Mesothelial cell of epicardium (in vitro differentiated cells): ENCODE measurements around the gene ALPK3. TPM values are rescaled to one million over a fixed set of nuclear protein-coding genes. Genes with fewer than 3 reads are reported as not detected.

Experiments used
- DNase-seq, 2 experiments: peaks; one replicate each; pipeline ENCODE4 v3.0.0; 2021; ENCODE audit warnings: low spot score in 2 of 2; ENCODE audit not compliant: unreplicated experiment in 2 of 2
- H3K27ac Mint-ChIP-seq: 2 replicates; pipeline ENCODE4 v1.8.0; 2021; ENCODE audit warnings: mixed read lengths
- H3K27me3 Mint-ChIP-seq: 2 replicates; pipeline ENCODE4 v1.8.0; 2021; ENCODE audit warnings: low read depth, mixed read lengths
- H3K36me3 Mint-ChIP-seq: 2 replicates; pipeline ENCODE4 v1.8.0; 2021; ENCODE audit warnings: mixed read lengths
- H3K4me1 Mint-ChIP-seq: 2 replicates; pipeline ENCODE4 v1.8.0; 2021; ENCODE audit warnings: mixed read lengths
- H3K4me3 Mint-ChIP-seq: 2 replicates; pipeline ENCODE4 v1.8.0; 2021; ENCODE audit warnings: mild to moderate bottlenecking, moderate library complexity, mixed read lengths
- H3K9me3 Mint-ChIP-seq: 2 replicates; pipeline ENCODE4 v1.8.0; 2021; ENCODE audit warnings: mixed read lengths
- CTCF ChIP-seq: fragments of 200-600 bp; sonication (generic); IDR thresholded peaks from one replicate; pipeline ENCODE4 v1.5.0; 2021; ENCODE audit warnings: antibody characterized with exemption; ENCODE audit not compliant: unreplicated experiment
- total RNA-seq: library from RNA; stranded (reverse); gene quantifications from 3 replicates; pipeline ENCODE4 v1.2.1, GENCODE V29; 2021

ALPK3 gene
- total RNA-seq, 1 donor from 2014 or later, result 31.3 TPM

DNA sequence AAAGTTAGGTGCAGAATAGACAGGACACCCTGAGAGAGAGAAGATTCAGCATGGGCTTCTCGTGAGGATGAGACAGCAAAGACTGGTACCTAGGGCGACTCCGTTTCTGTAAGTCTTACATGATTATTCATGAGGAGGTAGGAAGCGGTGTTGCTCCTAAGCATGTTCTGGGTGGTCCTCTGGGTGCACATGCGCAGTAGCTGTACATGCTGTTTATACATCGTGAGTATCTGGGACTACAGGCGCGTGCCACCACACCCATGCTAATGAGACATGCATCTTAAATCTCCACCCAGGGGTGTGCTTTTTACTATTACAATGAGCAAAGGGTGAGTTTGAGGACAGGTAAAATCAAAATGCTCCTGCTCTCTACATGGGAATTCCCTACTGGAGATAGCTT is 12.3 kb downstream of the ALPK3 start:
- H3K4me1 Mint-ChIP-seq, result peaks cover 30% of the 10 kb centered on the region
- DNase-seq, result no peak
- H3K9me3 Mint-ChIP-seq, result no peaks in the 10 kb centered on the region
- peaks cover 11% of the 10 kb centered on the region for H3K36me3 Mint-ChIP-seq
- TF ChIP-seq CTCF, result no peak
- no peaks in the 10 kb centered on the region for H3K27me3 Mint-ChIP-seq
- no peak overlapping the region for H3K27ac Mint-ChIP-seq
- no peak overlapping the region for H3K4me3 Mint-ChIP-seq

DNA sequence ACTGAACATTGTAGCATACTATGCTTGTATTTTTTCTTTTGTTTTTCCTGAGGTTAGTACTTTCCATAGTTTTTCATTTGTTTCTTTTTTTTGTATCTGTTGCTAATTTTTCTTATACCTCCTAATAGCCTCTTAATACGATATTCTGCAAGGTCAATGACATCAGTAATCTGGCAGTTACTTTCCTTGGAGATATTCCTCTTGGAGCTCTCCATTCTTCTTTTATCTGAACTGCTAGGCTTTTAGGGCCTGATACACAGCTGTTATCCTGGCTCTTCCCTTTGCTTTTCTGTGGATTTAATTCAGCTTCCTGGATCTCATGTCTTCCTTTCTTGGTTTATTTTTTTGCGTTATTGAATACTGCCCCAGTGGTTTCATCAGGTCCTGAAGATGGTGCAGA is 12.9 kb downstream of the ALPK3 start:
- H3K4me3 Mint-ChIP-seq, result no peak overlapping the region
- no peak for DNase-seq
- TF ChIP-seq CTCF, result no peak
- H3K36me3 Mint-ChIP-seq, result peaks cover 11% of the 10 kb centered on the region
- no peaks in the 10 kb centered on the region for H3K27me3 Mint-ChIP-seq
- H3K4me1 Mint-ChIP-seq, result peaks cover 30% of the 10 kb centered on the region
- peak overlapping the region; percentile 50 for H3K27ac Mint-ChIP-seq
- no peaks in the 10 kb centered on the region for H3K9me3 Mint-ChIP-seq

DNA sequence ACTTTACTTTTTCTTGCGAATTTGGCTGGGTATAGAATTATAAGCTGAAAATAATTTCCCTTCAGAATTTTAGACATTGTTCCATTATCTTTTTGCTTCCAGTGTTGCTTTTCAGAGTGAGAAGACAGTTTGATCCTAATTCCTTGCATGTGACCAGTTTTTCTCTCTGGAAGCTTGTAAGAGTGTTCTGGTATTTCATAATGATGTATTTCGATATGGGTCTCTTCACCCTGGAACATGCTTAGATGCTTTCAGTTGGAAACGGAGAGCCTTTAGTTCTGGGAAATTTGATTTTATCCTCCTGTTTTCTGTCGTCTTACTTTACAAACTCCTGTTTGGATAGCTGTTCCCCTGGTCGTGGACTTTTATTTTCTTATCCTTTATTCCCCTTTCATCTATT is 13.9 kb downstream of the ALPK3 start:
- Mint-ChIP-seq H3K4me1 (peaks cover 30% of the 10 kb centered on the region), H3K9me3 (no peaks in the 10 kb centered on the region), H3K27me3 (no peaks in the 10 kb centered on the region), H3K36me3 (peaks cover 11% of the 10 kb centered on the region), H3K27ac (peak overlapping the region; percentile 61), H3K4me3 (no peak overlapping the region)
- TF ChIP-seq CTCF, result no peak
- no peak for DNase-seq

DNA sequence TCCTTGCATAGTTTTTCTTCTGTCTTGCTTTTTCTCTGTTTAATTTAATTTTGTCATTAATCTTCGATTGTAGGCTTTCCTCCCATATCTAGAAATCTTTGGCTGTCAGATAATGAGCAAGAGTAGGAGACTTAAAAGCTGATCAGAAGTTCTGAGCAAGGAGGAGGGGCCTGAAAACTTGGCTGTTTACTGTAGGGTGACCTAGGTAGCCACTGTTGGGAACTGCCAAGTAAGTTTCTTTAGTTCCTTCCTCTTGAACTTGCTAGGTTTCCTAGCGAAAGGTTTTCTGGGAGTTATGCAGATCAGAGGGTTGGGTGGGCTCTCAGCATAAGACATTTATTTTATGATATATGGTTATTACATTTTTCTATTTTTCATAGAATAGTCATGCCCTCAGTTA is 14.5 kb downstream of the ALPK3 start:
- peak overlapping the region; percentile 61 for H3K27ac Mint-ChIP-seq
- no peaks in the 10 kb centered on the region for H3K9me3 Mint-ChIP-seq
- H3K4me3 Mint-ChIP-seq, result no peak overlapping the region
- peaks cover 30% of the 10 kb centered on the region for H3K4me1 Mint-ChIP-seq
- no peak for TF ChIP-seq CTCF
- no peaks in the 10 kb centered on the region for H3K27me3 Mint-ChIP-seq
- peaks cover 11% of the 10 kb centered on the region for H3K36me3 Mint-ChIP-seq
- no peak for DNase-seq

GRCh38 chr15:84832448-84833040 is 15.4 kb downstream of the ALPK3 start:
- peaks cover 11% of the 10 kb centered on the region for H3K36me3 Mint-ChIP-seq
- no peak for TF ChIP-seq CTCF
- H3K9me3 Mint-ChIP-seq, result no peaks in the 10 kb centered on the region
- peak overlapping the region; percentile 0 for H3K27ac Mint-ChIP-seq
- H3K4me1 Mint-ChIP-seq, result peaks cover 30% of the 10 kb centered on the region
- no peak for DNase-seq
- H3K27me3 Mint-ChIP-seq, result no peaks in the 10 kb centered on the region
- no peak overlapping the region for H3K4me3 Mint-ChIP-seq
